ENCODE measurements around the gene USP19.

The USP19 gene

DNA sequence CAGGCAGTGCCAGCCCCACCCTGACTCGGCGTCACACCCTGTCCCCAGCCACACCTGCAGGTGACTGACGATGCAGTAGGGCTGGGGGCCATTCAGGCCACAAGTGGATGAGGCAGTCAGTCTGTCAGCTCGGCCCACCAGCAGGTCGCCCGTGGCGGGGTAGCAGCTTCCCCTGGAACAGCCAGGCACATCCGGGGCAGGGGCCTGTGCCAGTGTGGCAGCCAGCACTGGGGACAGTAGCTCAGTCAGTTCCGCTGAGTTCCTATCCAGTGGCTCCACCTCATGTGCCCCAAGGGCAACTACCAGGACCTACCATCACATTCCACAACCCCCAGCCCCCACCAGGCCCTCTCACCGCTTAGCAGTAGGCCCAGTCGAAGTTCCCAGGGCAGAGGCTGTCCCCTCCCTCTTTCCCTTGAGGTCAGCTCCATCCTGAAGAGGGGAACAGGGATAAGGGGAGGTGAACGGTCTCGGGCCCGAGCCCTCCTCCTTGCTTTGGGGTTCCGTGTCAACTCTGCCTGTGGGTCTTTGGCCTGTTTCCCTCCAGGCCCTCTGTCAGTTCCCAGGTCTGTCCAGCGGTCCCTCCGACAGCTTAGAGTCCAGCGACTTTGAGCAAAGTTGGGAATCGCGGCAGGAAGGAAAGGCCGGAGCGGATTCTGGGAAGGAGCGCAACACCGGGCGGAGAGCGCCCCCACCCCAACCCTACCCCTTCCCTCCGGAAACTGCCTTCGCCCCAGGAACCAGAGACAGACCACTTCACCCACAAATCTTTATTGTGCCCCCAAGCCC lies 12.0 kb upstream of the USP19 start, which contains the start of gene LAMB2:
TSS of gene LAMB2 (minus strand) at position 614 of the 789 bp plus-strand sequence. CDS start at position 431, 183 bp downstream.
- TF ChIP-seq, protein P1, sequence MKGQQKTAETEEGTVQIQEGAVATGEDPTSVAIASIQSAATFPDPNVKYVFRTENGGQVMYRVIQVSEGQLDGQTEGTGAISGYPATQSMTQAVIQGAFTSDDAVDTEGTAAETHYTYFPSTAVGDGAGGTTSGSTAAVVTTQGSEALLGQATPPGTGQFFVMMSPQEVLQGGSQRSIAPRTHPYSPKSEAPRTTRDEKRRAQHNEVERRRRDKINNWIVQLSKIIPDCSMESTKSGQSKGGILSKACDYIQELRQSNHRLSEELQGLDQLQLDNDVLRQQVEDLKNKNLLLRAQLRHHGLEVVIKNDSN (IDR thresholded peaks at IDR 0.05) = no peak
- TF ChIP-seq TAF1 (IDR thresholded peaks at IDR 0.05; ENCODE audit: low read depth) (peak; percentile 56; the same call in 1 of the 2 replicates), EGR1 (IDR thresholded peaks at IDR 0.05) (no peak), RAD21 (IDR thresholded peaks at IDR 0.05; ENCODE audit: low read depth) (no peak), EP300 (IDR thresholded peaks at IDR 0.05; ENCODE audit: borderline replicate concordance) (no peak), TCF12 (IDR thresholded peaks at IDR 0.05; ENCODE audit: low read depth) (no peak), CEBPB (IDR thresholded peaks at IDR 0.05) (no peak), ZBTB7A (IDR thresholded peaks at IDR 0.05; ENCODE audit: low read depth) (peak; percentile 76; the same call in 1 of the 2 replicates), CREB1 (IDR thresholded peaks at IDR 0.05; ENCODE audit: low read depth) (no peak), YY1 (IDR thresholded peaks at IDR 0.05; ENCODE audit: low read depth) (peak; percentile 48; the same call in 1 of the 2 replicates), NFIC (IDR thresholded peaks at IDR 0.05) (no peak), FOXM1 (IDR thresholded peaks at IDR 0.05; ENCODE audit: borderline replicate concordance, low read depth) (no peak), TEAD4 (IDR thresholded peaks at IDR 0.05) (peak; percentile 50; the same call in 1 of the 2 replicates)
- TF ChIP-seq, protein P2, sequence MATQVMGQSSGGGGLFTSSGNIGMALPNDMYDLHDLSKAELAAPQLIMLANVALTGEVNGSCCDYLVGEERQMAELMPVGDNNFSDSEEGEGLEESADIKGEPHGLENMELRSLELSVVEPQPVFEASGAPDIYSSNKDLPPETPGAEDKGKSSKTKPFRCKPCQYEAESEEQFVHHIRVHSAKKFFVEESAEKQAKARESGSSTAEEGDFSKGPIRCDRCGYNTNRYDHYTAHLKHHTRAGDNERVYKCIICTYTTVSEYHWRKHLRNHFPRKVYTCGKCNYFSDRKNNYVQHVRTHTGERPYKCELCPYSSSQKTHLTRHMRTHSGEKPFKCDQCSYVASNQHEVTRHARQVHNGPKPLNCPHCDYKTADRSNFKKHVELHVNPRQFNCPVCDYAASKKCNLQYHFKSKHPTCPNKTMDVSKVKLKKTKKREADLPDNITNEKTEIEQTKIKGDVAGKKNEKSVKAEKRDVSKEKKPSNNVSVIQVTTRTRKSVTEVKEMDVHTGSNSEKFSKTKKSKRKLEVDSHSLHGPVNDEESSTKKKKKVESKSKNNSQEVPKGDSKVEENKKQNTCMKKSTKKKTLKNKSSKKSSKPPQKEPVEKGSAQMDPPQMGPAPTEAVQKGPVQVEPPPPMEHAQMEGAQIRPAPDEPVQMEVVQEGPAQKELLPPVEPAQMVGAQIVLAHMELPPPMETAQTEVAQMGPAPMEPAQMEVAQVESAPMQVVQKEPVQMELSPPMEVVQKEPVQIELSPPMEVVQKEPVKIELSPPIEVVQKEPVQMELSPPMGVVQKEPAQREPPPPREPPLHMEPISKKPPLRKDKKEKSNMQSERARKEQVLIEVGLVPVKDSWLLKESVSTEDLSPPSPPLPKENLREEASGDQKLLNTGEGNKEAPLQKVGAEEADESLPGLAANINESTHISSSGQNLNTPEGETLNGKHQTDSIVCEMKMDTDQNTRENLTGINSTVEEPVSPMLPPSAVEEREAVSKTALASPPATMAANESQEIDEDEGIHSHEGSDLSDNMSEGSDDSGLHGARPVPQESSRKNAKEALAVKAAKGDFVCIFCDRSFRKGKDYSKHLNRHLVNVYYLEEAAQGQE (IDR thresholded peaks at IDR 0.05; ENCODE audit: low read depth) = no peak
- TF ChIP-seq, protein P3, sequence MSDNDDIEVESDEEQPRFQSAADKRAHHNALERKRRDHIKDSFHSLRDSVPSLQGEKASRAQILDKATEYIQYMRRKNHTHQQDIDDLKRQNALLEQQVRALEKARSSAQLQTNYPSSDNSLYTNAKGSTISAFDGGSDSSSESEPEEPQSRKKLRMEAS (IDR thresholded peaks at IDR 0.05) = 0 out of 2 replicates have a peak, but pooled peaks have one; percentile 26

DNA sequence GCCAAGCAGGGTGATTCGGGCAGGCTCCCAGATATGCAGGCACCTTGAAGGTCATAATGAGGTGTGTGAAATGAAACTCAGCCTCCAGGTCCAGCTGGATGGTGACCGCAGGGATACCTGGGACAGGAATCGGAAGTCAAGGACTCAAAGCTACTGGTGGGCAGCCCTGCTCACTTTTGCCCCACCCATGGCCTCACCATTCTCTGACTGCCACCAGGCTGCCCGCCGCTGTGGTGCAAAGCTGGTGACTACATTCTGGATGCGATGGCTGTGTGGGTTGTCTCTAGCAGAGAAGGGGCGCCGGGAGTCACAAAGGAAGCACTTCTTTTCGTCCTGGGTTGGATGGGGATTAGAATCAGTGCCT lies 11.4 kb upstream of the USP19 start:
- TF ChIP-seq NFIC (IDR thresholded peaks at IDR 0.05) (no peak), CREB1 (IDR thresholded peaks at IDR 0.05; ENCODE audit: low read depth) (no peak), FOXM1 (IDR thresholded peaks at IDR 0.05; ENCODE audit: borderline replicate concordance, low read depth) (no peak), RAD21 (IDR thresholded peaks at IDR 0.05; ENCODE audit: low read depth) (no peak), TCF12 (IDR thresholded peaks at IDR 0.05; ENCODE audit: low read depth) (no peak)

DNA sequence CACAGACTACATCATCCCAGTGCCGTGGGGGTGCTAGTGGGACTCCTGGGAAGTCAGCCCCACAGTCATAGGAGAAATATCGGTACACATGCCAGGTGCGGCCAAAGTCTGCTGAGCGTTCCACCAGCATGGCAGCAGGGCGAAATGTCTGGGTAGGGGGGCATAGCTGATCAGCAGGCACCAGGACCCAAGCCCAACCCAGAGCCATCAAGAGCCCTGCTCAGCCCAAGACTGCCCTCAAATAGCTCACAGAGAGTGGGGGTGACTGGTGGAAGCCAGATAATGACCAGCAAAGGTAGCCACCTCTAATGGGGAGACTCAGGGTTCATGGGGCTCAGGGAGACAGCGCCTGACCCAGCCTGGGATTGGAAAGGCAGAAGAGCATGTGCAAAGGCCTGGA lies 11.0 kb upstream of the USP19 start:
- TF ChIP-seq EGR1 (IDR thresholded peaks at IDR 0.05) = no peak
- TF ChIP-seq ZBTB7A (IDR thresholded peaks at IDR 0.05; ENCODE audit: low read depth) = no peak
- TF ChIP-seq NFIC (IDR thresholded peaks at IDR 0.05) = no peak
- no peak for TF ChIP-seq FOXM1 (IDR thresholded peaks at IDR 0.05; ENCODE audit: borderline replicate concordance, low read depth)

DNA sequence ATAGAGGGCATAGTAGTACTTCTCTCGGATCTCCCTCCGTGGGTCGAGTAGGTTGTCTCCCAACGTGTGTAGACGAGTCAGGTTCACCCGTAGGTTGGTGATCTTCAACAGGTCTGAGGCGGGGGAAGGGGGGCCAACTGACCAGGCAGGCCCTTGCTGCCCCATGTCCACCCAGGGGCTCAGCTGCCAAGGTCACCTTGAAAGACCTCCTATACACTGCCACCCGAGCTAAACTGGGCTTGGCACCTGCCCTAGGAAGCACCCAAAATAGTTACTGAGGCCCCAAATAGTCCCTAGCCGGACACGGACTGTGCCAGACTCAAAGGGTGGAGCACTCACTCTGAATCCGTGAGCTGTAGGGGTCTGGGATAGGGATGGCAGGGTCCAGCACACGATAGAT lies 10.4 kb upstream of the USP19 start:
- TF ChIP-seq EP300 (IDR thresholded peaks at IDR 0.05; ENCODE audit: borderline replicate concordance) (no peak), CREB1 (IDR thresholded peaks at IDR 0.05; ENCODE audit: low read depth) (no peak), TEAD4 (IDR thresholded peaks at IDR 0.05) (no peak), EGR1 (IDR thresholded peaks at IDR 0.05) (no peak), FOXM1 (IDR thresholded peaks at IDR 0.05; ENCODE audit: borderline replicate concordance, low read depth) (no peak), NFIC (IDR thresholded peaks at IDR 0.05) (no peak), CEBPB (IDR thresholded peaks at IDR 0.05) (no peak), YY1 (IDR thresholded peaks at IDR 0.05; ENCODE audit: low read depth) (no peak), RAD21 (IDR thresholded peaks at IDR 0.05; ENCODE audit: low read depth) (no peak), TCF12 (IDR thresholded peaks at IDR 0.05; ENCODE audit: low read depth) (no peak), ZBTB7A (IDR thresholded peaks at IDR 0.05; ENCODE audit: low read depth) (no peak), TAF1 (IDR thresholded peaks at IDR 0.05; ENCODE audit: low read depth) (no peak)
- TF ChIP-seq, protein P1 (IDR thresholded peaks at IDR 0.05) = no peak
- TF ChIP-seq, protein P2 (IDR thresholded peaks at IDR 0.05; ENCODE audit: low read depth) = no peak
- TF ChIP-seq, protein P3 (IDR thresholded peaks at IDR 0.05) = no peak

DNA sequence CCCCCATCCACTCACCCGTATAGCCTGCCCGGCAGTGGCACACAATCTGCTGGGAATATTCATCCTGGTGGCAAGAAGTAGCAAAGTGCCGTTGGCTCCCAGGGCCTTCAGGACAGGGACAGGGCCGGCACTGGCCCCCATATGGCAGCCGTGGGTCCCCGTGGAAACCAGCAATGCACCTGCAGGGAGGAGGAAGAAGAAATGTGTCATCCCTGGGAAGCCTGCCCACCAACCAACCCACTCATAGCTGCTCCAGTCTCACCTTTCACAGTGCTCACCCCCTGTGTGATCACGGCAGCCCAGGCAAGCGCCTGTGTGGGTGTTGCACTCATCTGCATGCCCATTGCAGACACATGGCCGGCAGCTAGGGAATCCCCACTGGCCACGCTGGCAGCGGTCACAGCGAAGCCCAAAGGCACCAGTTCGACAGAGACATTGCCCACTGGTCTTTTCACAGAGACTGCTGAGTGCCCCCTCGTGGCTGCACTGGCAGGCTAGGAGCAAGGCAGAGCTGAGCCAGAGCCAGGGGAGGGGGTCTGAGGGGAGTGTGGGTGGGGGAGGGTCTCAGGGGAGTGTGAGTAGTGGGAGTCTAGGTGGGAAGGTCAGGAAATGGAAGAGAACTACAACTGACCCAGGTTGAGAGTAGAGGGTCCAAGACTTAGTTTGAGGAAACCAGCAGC lies 4.5 kb upstream of the USP19 start:
- no peak for TF ChIP-seq CREB1 (IDR thresholded peaks at IDR 0.05; ENCODE audit: low read depth)
- no peak for TF ChIP-seq YY1 (IDR thresholded peaks at IDR 0.05; ENCODE audit: low read depth)
- TF ChIP-seq, protein P3 (IDR thresholded peaks at IDR 0.05) = no peak

Data from Ishikawa (cell line).